Measurements from ENCODE around the gene TTC12.

DNA sequence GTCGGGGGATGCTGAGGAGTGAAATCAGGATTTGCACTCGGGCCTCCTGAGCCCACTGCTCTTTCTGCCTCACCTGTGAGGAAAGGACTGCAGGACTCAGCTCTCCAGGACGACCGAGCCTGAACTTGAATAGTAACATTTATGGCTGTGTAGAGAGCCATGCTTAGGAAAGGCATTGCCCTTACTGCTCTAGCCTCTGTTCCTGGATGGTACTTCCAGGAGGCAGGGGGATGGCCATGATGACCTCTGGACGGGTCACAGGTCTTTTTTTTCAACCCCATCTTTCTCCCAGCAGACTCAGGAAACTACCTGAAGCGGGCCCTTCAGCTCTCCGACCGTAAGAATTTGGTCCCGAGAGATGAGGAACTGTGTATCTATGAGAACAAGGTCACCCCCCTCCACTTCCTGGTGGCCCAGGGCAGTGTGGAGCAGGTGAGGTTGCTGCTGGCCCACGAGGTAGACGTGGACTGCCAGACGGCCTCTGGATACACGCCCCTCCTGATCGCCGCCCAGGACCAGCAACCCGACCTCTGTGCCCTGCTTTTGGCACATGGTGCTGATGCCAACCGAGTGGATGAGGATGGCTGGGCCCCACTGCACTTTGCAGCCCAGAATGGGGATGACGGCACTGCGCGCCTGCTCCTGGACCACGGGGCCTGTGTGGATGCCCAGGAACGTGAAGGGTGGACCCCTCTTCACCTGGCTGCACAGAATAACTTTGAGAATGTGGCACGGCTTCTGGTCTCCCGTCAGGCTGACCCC lies 84.5 kb downstream of the TTC12 start:
- TF ChIP-seq, protein P1, sequence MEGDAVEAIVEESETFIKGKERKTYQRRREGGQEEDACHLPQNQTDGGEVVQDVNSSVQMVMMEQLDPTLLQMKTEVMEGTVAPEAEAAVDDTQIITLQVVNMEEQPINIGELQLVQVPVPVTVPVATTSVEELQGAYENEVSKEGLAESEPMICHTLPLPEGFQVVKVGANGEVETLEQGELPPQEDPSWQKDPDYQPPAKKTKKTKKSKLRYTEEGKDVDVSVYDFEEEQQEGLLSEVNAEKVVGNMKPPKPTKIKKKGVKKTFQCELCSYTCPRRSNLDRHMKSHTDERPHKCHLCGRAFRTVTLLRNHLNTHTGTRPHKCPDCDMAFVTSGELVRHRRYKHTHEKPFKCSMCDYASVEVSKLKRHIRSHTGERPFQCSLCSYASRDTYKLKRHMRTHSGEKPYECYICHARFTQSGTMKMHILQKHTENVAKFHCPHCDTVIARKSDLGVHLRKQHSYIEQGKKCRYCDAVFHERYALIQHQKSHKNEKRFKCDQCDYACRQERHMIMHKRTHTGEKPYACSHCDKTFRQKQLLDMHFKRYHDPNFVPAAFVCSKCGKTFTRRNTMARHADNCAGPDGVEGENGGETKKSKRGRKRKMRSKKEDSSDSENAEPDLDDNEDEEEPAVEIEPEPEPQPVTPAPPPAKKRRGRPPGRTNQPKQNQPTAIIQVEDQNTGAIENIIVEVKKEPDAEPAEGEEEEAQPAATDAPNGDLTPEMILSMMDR (IDR thresholded peaks at IDR 0.05), result no peak
- no peak for TF ChIP-seq POLR2A (IDR thresholded peaks at IDR 0.05)

Measured in body of pancreas (tissue), 4 donors.